Fibroblast of lung (primary cell): ENCODE measurements around the gene TUT7.

Source experiments
- EZH2 ChIP-seq: IDR thresholded peaks from 2 replicates; pipeline ENCODE4 v1.5.1; 2012; ENCODE audit warnings: low read length, control low read depth, mild to moderate bottlenecking; ENCODE audit errors: missing control alignments
- TF ChIP-seq, protein P1 (sequence below), 2 donors: IDR thresholded peaks in 1 of 2; conservative IDR thresholded peaks in 1 of 2; 1 replicate in 1 of 2; 2 replicates in 1 of 2; pipeline ENCODE4 v1.5.1; 2011 to 2012; ENCODE audit warnings: low read length in 2 of 2, control low read depth in 1 of 2, inconsistent platforms in 1 of 2, low read depth in 1 of 2, mild to moderate bottlenecking in 1 of 2

GRCh38 chr9:86263876-86264275 is 90.3 kb downstream of the TUT7 start:
- TF ChIP-seq, protein P1, sequence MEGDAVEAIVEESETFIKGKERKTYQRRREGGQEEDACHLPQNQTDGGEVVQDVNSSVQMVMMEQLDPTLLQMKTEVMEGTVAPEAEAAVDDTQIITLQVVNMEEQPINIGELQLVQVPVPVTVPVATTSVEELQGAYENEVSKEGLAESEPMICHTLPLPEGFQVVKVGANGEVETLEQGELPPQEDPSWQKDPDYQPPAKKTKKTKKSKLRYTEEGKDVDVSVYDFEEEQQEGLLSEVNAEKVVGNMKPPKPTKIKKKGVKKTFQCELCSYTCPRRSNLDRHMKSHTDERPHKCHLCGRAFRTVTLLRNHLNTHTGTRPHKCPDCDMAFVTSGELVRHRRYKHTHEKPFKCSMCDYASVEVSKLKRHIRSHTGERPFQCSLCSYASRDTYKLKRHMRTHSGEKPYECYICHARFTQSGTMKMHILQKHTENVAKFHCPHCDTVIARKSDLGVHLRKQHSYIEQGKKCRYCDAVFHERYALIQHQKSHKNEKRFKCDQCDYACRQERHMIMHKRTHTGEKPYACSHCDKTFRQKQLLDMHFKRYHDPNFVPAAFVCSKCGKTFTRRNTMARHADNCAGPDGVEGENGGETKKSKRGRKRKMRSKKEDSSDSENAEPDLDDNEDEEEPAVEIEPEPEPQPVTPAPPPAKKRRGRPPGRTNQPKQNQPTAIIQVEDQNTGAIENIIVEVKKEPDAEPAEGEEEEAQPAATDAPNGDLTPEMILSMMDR (conservative IDR thresholded peaks at IDR 0.05 in 1 of 2, IDR thresholded peaks at IDR 0.05 in 1 of 2; ENCODE audit: low read depth in 1 of 2, low read length in 2 of 2): no peak
- TF ChIP-seq EZH2: no peak
